Kidney epithelial cell (primary cell): Measurements from ENCODE around the gene VWC2. TPM values are rescaled to one million over a fixed set of nuclear protein-coding genes. Genes with fewer than 3 reads are reported as not detected.

Experiments used
- DNase-seq: peaks from one replicate; pipeline ENCODE4 v3.0.0-alpha.2; 2010; ENCODE audit warnings: low read depth
- H3K27me3 ChIP-seq: 2 replicates; pipeline ENCODE4 v1.6.0; 2011; ENCODE audit warnings: low read length; ENCODE audit not compliant: control insufficient read depth, insufficient read depth
- H3K36me3 ChIP-seq: 2 replicates; pipeline ENCODE4 v1.5.1; 2011; ENCODE audit warnings: low read length; ENCODE audit not compliant: control insufficient read depth, insufficient read depth
- H3K4me3 ChIP-seq: 2 replicates; pipeline ENCODE4 v1.5.1; 2011; ENCODE audit warnings: low read depth, mild to moderate bottlenecking, control low read depth, low read length
- total RNA-seq: library from RNA; depleted of rRNA; stranded (reverse); fragments of >200 nt; gene quantifications from 2 replicates; pipeline ENCODE4 v1.2.3, GENCODE V29; 2015
- TF ChIP-seq, protein P1 (sequence below): IDR thresholded peaks from 2 replicates; pipeline ENCODE4 v1.5.1; 2011; ENCODE audit warnings: mild to moderate bottlenecking, moderate library complexity, low read length, control low read depth, inconsistent platforms; ENCODE audit not compliant: insufficient read depth, poor library complexity, severe bottlenecking

Gene VWC2
- total RNA-seq, 1 donor from 2014 or later = under 0.01 TPM

DNA sequence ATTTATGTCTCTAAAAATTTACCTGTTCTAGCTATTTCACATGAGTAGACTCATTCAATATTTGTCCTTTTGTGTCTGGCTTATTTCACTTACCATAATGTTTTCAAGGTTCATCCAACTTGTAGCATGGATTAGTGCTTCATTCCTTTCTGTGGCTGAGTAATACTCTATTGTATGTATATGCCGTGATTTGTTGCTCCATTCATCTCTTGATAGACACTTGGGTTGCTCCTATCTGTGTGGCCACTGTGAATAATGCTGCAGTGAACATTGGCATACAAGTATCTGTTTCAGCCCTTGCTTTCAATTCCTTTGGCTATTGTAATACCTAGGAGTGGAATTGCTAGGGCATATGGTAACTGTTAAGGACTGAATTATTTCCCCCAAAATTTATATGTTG lies 86.9 kb downstream of the VWC2 start:
- Histone ChIP-seq H3K36me3 (no peaks in the 10 kb centered on the region), H3K4me3 (no peak overlapping the region), H3K27me3 (no peaks in the 10 kb centered on the region)
- TF ChIP-seq, protein P1, sequence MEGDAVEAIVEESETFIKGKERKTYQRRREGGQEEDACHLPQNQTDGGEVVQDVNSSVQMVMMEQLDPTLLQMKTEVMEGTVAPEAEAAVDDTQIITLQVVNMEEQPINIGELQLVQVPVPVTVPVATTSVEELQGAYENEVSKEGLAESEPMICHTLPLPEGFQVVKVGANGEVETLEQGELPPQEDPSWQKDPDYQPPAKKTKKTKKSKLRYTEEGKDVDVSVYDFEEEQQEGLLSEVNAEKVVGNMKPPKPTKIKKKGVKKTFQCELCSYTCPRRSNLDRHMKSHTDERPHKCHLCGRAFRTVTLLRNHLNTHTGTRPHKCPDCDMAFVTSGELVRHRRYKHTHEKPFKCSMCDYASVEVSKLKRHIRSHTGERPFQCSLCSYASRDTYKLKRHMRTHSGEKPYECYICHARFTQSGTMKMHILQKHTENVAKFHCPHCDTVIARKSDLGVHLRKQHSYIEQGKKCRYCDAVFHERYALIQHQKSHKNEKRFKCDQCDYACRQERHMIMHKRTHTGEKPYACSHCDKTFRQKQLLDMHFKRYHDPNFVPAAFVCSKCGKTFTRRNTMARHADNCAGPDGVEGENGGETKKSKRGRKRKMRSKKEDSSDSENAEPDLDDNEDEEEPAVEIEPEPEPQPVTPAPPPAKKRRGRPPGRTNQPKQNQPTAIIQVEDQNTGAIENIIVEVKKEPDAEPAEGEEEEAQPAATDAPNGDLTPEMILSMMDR = no peak
- DNase-seq = no peak

DNA sequence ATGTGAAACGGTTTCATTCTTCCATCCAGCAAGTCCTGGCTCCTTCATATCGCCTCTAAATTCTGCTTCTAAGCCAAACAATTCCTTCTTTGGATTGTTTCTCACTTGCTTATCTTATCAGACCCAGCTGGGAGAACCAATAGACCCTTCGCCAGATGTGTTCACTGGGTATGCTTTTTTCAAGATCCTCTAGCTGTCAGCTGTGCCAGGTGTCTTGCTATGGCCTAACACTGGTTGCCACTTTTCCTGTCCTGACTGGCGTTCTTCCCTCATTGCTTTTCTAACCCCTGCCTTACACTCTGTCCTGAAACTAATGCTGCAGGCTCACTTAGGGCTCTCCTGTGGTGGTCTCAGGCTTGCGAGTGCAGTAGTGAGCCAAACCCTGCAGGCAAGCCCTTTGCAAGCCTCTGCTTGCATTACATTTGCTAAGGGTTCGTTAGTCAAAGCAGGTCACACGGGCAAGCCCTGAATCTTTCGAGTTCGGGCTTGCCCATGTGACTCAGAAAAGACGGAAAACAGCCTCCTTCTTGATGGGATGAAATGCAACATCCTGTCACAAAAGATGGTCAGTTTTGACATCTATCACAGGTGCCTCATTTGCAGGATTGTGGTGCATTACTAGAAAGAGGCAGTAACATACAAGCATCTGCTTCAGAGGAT lies 92.8 kb downstream of the VWC2 start:
- DNase-seq = no peak
- no peaks in the 10 kb centered on the region for H3K27me3 ChIP-seq
- H3K36me3 ChIP-seq = no peaks in the 10 kb centered on the region
- TF ChIP-seq, protein P1 = no peak
- no peak overlapping the region for H3K4me3 ChIP-seq

DNA sequence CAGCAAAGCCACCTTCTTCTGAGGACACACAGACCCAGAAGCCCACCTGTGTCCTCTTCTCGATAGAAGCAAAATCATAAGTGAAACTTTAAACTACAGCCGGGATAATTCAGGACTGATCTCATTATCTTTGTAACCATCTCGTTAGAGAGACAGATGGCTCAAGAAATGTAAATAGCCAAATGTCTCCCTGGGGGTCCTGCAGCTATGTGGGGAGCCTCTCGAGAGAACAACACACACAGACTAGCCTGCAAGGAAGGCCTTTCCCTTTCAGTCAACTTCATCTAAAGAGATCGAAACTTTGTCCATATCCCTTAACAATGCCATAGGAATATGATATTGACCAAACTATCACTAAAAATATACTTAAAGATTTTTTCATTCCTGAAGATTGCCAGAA lies 93.5 kb downstream of the VWC2 start:
- TF ChIP-seq, protein P1 = no peak

DNA sequence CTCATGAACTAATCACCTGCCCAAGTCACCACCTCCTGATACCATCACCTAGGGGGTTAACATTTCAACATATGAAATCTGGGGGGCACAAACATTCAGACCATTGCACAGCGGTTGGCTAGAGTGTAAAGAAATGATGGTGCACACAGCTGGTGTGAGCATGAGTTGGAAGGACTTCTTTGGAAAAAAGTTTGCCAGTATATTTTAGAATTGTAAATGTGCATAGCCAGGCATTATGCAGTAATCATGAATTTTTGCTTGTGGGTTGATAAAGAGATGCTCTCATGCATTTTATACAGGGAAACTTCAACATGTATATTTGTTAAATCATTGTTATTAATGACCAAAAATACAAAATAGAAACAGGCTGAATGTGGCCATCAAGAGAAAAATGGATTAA lies 100.0 kb downstream of the VWC2 start:
- TF ChIP-seq, protein P1 = no peak
- H3K36me3 ChIP-seq = no peaks in the 10 kb centered on the region
- no peak overlapping the region for H3K4me3 ChIP-seq
- no peak for DNase-seq
- no peaks in the 10 kb centered on the region for H3K27me3 ChIP-seq

More for the DNA sequence above, 93.5 kb downstream of the VWC2 start:
- no peaks in the 10 kb centered on the region for H3K36me3 ChIP-seq
- no peaks in the 10 kb centered on the region for H3K27me3 ChIP-seq
- DNase-seq = no peak
- no peak overlapping the region for H3K4me3 ChIP-seq

DNA sequence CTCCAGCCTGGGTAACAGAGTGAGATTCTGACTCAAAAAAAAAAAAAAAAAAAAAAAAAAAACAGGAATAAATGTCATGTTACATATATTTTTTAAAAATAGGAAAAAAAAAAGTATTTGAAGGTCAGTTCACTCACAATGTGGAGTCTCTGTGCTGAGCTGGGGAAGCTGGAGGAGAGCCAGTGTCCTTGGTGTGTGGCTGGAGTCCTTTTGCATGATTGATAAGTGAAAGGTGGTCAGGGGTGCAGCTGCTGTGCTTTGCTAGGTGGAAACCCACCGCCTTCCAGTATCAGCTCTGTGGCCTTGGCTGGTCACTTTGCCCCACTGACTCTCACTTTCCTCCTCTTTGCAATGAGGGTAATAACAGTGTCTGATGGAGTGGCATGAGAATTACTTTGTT lies 101.9 kb downstream of the VWC2 start:
- Histone ChIP-seq H3K4me3 (no peak overlapping the region), H3K27me3 (no peaks in the 10 kb centered on the region), H3K36me3 (no peaks in the 10 kb centered on the region)
- DNase-seq = no peak
- TF ChIP-seq, protein P1 = no peak

DNA sequence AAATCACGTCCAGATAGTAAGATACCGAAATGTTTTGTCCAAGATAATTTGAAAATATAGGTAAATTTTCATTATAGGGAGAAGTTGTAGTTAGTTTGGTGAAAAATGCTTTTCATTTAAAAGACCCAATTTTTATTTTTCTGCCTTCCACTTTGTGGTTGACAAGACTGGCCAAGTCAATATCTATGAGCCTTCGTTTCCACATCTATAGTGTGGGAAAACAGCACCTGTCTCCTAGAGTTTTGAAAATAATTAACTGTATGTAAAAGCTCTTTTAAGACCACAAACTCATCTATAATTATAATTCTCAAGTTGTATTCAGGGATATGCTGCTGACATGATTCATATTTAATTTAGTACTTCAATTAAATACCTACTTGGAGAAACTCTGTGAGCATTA lies 102.8 kb downstream of the VWC2 start:
- Histone ChIP-seq H3K27me3 (no peaks in the 10 kb centered on the region), H3K36me3 (no peaks in the 10 kb centered on the region), H3K4me3 (no peak overlapping the region)
- TF ChIP-seq, protein P1 = no peak
- no peak for DNase-seq
